Neural crest cell (in vitro differentiated cells): Measurements from ENCODE around the gene KHNYN. TPM values are rescaled to one million over a fixed set of nuclear protein-coding genes. Genes with fewer than 3 reads are reported as not detected.
A peak's percentile ranks its signal among the peaks of the same experiment; 100 is the strongest.

Source experiments
- DNase-seq: peaks from one replicate; pipeline ENCODE4 v3.0.0; 2021; ENCODE audit warnings: low read depth, mixed read lengths, low spot score
- H3K27ac Mint-ChIP-seq: one replicate; pipeline ENCODE4 v1.8.0; 2021; ENCODE audit warnings: mild to moderate bottlenecking, mixed read lengths; ENCODE audit not compliant: unreplicated experiment
- H3K27me3 Mint-ChIP-seq: 2 replicates; pipeline ENCODE4 v1.8.0; 2021; ENCODE audit warnings: low read depth, mild to moderate bottlenecking, mixed read lengths
- H3K36me3 Mint-ChIP-seq: 2 replicates; pipeline ENCODE4 v1.8.0; 2021; ENCODE audit warnings: low read depth, mild to moderate bottlenecking, mixed read lengths
- H3K4me1 Mint-ChIP-seq: 2 replicates; pipeline ENCODE4 v1.8.0; 2021; ENCODE audit warnings: mixed read lengths
- H3K4me3 Mint-ChIP-seq: one replicate; pipeline ENCODE4 v1.8.0; 2021; ENCODE audit warnings: mild to moderate bottlenecking, mixed read lengths
- H3K9me3 Mint-ChIP-seq: 2 replicates; pipeline ENCODE4 v1.8.0; 2021; ENCODE audit warnings: mixed read lengths
- CTCF ChIP-seq: fragments of 200-600 bp; sonication (generic); conservative IDR thresholded peaks from 2 replicates; pipeline ENCODE4 v1.5.0; 2021; ENCODE audit warnings: antibody characterized with exemption, mild to moderate bottlenecking
- total RNA-seq: library from RNA; stranded (reverse); gene quantifications from 2 replicates; pipeline ENCODE4 v1.2.1, GENCODE V29; 2021

Gene KHNYN
- total RNA-seq, 1 donor from 2014 or later, result 49.3 TPM

DNA sequence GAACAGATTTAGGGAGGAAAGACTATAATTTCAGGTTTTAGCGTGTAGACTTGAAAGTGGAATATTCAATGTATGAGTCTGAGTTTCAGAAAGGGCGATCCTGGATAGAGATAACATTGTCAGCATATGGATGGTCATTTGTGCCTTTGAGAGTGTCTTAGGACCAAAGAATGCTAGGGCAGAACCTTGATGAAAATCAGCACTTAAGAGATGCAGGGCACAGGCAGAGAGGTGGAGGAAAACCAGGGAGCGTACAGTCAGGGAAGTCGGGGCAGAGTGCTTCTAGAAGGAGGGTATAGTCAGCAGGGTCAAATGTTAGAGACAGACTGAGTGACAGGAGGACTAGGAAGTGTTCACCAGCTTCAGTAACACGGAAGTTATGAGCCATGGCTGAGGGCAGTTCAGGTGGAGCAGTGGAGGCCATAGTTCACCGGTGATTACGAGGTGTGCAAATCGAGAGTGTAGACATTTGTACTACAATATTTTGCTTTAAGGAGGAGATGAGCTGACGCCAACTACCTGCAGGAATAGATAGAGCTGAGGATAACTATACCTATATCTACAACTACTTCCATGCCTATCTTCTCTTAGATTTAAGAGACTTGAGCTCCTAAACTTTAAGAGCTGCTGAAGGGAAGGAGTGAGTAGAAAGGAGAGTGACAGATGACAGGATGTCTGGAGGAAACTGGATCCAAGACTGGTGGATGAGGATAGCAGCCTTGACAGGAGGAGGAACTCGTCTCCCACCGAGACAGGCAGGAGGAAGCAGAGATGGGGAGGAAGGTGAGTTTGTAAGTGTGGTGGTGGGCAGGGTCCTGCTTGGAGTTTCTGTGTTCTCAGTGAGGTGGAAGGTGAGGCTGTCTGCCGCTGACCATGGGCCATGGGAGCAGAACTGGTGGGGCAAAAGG lies 6.8 kb upstream of the KHNYN start:
- H3K4me3 Mint-ChIP-seq, result no peak overlapping the region
- H3K4me1 Mint-ChIP-seq, result no peaks in the 10 kb centered on the region
- no peaks in the 10 kb centered on the region for H3K9me3 Mint-ChIP-seq
- no peaks in the 10 kb centered on the region for H3K36me3 Mint-ChIP-seq
- no peak for TF ChIP-seq CTCF
- peaks cover 16% of the 10 kb centered on the region for H3K27me3 Mint-ChIP-seq
- no peak overlapping the region for H3K27ac Mint-ChIP-seq
- DNase-seq, result no peak

GRCh38 chr14:24425704-24426103 lies 4.0 kb upstream of the KHNYN start:
- no peak for TF ChIP-seq CTCF
- peaks cover 7% of the 10 kb centered on the region for H3K27me3 Mint-ChIP-seq
- H3K9me3 Mint-ChIP-seq, result no peaks in the 10 kb centered on the region
- no peak overlapping the region for H3K27ac Mint-ChIP-seq
- H3K4me3 Mint-ChIP-seq, result no peak overlapping the region
- peaks cover 6% of the 10 kb centered on the region for H3K4me1 Mint-ChIP-seq
- no peak for DNase-seq
- no peaks in the 10 kb centered on the region for H3K36me3 Mint-ChIP-seq

DNA sequence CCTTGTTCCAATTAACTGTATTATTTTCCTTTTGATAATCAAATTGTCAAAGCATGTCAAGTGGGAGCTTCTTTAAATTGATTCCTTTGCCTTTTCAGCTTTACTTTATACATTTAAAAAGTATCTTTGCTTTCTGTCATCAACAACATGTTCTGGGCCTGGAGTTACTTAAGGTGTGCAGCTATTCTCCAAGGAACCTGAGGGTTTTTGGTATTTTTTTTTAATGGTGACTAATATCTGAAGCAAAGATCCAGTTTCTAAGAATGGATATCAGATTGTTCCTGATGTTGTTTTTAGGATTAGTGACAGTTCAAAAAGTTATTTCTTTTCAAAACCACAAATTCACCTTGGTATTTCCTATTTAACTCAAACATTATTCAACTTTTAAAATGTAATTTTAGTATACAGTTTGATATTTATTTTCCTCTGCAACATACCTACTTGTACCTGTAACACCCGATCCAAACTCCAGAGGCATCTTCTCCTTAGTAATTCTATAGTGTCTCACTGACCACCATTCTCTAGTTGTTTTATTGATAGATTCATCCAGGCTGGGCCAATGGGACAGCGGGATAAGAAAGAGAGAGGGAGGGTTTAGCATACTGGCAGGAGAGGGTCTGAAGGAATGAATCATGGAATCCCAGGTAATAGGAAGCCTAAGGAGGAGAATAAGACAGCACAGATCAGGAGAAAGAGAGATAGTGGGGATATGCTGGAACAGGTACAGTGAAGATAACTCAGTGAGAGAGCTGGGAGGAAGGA lies 3.4 kb upstream of the KHNYN start:
- no peak for DNase-seq
- Mint-ChIP-seq H3K27ac (no peak overlapping the region), H3K27me3 (peaks cover 7% of the 10 kb centered on the region), H3K4me3 (peak overlapping the region; percentile 65), H3K9me3 (no peaks in the 10 kb centered on the region), H3K36me3 (no peaks in the 10 kb centered on the region), H3K4me1 (peaks cover 11% of the 10 kb centered on the region)
- no peak for TF ChIP-seq CTCF

GRCh38 chr14:24426912-24427536 lies 2.7 kb upstream of the KHNYN start:
- Mint-ChIP-seq H3K4me3 (peak overlapping the region; percentile 65), H3K27me3 (peaks cover 7% of the 10 kb centered on the region), H3K27ac (no peak overlapping the region), H3K36me3 (no peaks in the 10 kb centered on the region), H3K4me1 (peaks cover 18% of the 10 kb centered on the region), H3K9me3 (no peaks in the 10 kb centered on the region)
- TF ChIP-seq CTCF, result no peak
- no peak for DNase-seq
